Astrocyte of the cerebellum (primary cell): ENCODE results near the gene ACP7.

Source experiments
- DNase-seq: peaks from one replicate; pipeline ENCODE4 v3.0.0-alpha.2; 2011; ENCODE audit warnings: low read depth
- H3K4me3 ChIP-seq: 2 replicates; pipeline ENCODE4 v1.5.1; 2011; ENCODE audit warnings: mild to moderate bottlenecking, low read depth, low read length, moderate library complexity
- in situ Hi-C: cut with HindIII; loops from 2 replicates; pipeline ENCODE4 v1.10.0; 2017; ENCODE audit warnings: low sequenced_read_pairs
- TF ChIP-seq, protein P1 (sequence below): IDR thresholded peaks from 2 replicates; pipeline ENCODE4 v1.5.1; 2012; ENCODE audit warnings: low read length, low read depth, moderate library complexity, mild to moderate bottlenecking; ENCODE audit errors: missing control alignments

ACP7 gene

DNA sequence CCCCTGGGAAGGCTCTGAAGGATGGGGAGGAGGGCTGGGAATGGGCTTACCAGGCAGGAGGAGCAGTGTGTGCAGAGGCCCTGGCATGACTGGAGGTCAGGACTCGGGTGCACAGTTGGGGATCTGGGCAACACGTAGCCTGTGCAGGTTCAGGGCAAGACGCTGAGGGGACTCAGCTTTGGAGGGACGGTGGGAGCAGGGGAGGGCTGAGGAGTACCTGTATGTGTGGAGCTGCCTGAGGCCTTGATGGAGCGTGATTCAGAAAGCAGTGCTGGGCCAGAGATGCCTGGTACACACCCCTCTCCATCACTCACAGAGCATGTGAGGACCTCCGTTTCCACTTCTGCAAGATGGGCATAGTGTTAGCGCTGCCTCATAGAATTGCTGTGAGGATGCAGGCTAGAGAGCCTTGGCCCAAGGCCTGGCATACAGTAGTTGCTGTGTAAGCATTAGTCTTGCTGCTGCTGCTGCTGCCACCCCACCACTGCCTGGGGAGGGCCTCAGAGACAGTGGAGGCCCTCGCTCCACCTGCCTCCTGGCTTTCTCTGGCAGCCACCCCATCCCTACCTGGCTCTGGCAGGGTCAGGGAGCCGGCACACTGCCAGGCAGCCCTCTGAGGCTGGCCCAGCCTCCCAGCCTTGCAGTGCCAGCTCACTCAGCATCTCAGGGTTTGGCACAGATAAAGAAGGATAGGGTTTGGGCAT, 43.8 kb downstream of the ACP7 start:
- TF ChIP-seq, protein P1, sequence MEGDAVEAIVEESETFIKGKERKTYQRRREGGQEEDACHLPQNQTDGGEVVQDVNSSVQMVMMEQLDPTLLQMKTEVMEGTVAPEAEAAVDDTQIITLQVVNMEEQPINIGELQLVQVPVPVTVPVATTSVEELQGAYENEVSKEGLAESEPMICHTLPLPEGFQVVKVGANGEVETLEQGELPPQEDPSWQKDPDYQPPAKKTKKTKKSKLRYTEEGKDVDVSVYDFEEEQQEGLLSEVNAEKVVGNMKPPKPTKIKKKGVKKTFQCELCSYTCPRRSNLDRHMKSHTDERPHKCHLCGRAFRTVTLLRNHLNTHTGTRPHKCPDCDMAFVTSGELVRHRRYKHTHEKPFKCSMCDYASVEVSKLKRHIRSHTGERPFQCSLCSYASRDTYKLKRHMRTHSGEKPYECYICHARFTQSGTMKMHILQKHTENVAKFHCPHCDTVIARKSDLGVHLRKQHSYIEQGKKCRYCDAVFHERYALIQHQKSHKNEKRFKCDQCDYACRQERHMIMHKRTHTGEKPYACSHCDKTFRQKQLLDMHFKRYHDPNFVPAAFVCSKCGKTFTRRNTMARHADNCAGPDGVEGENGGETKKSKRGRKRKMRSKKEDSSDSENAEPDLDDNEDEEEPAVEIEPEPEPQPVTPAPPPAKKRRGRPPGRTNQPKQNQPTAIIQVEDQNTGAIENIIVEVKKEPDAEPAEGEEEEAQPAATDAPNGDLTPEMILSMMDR, result no peak
- DNase-seq, result no peak
- in situ Hi-C loops, result no loop called here
- no peak overlapping the region for H3K4me3 ChIP-seq

DNA sequence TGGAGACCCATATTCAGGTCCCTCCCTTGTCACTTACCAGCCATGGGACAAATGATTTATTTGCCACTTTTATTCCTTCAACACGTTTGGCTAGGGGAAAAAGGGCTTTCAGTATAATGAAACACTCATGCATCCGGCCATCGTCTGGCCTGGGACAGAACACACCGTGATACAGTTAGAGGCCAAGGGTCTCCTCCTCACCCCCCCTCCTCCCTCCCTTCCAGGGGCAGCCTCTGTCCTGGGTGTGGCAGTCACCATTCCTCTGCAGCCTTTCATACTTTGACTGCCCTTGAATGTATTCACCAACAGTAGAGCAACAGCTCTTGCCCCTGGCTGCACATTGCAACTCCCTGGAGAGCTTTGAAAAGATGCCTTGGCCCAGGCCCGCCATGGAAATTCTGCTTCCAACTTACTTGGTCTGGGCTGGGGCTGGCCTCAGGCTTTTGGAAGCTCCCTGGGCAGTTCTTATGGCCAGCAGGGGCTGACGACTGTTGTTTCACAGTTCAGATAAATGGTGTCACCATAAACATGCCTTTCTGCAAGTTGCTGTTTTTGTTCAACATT, 44.4 kb downstream of the ACP7 start:
- in situ Hi-C loops, result no loop called here

DNA sequence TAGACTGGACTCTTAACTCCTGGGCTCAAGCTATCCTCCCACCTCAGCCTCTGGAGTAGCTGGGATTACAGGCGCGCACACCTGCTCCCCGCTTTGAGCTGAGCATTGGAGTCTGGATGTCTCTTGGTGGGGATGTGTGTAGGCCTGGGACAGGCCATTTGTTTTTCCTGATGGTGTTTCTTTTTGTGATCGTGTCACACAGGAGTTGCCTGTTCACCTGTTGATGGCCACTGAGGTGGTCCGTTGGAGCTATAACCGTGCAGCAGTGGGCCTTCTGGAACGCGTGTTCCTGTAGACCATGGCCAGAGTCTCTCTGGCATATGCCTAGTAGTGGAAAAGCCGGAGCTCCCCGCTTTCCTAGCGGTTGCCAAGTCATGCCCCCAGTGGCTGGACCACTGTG, 44.9 kb downstream of the ACP7 start:
- no peak overlapping the region for H3K4me3 ChIP-seq
- no peak for DNase-seq
- TF ChIP-seq, protein P1, result no peak
- in situ Hi-C loops, result no loop called here

More for the DNA sequence above, 44.4 kb downstream of the ACP7 start:
- TF ChIP-seq, protein P1, result peak; percentile 22
- H3K4me3 ChIP-seq, result no peak overlapping the region
- DNase-seq, result no peak

DNA sequence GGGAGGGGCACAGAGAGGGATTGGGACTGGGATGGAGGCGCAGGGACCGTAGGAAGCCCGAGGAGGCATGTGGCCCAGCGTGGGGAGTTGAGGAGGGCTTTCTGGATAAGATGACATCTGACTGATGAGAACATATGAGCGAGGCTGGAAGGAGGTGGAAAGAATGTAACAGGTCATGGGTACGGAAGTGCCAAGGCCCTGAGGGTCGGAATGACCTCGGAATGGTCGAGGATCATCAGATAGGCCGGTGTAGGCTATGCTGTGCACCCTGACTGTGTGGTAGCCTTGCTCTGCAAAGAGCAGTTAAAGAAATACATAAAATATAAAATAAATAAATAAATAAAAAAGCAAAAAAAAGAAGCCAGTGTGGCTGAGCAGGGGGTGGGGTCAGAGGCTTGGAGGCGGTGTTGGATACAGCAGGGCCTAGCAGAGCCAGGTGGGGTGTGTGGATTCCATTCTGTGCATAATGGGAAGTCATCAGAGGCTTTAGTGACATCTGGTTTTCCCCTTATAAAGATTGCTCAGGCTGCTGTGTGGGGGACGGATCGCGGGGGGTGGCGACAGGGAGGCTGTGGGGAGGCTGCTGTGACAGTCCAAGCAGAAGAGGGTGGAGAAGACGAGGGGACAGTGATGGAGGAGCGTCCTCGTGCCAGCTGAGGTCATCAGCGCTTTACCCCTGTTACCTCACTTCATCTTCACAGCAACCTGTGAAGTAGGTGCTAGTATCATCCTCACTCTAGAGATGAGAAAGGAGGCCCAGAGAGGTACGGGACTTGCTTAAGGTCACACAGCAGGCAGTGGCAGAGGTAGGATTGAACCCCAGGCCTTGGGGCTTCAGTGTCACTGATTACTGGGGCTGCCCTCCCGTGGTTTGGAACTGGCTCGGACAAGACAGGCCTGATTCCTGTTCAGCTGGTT, 46.4 kb downstream of the ACP7 start:
- TF ChIP-seq, protein P1, result no peak
- no peak overlapping the region for H3K4me3 ChIP-seq
- no peak for DNase-seq
- in situ Hi-C loops, result no loop called here

DNA sequence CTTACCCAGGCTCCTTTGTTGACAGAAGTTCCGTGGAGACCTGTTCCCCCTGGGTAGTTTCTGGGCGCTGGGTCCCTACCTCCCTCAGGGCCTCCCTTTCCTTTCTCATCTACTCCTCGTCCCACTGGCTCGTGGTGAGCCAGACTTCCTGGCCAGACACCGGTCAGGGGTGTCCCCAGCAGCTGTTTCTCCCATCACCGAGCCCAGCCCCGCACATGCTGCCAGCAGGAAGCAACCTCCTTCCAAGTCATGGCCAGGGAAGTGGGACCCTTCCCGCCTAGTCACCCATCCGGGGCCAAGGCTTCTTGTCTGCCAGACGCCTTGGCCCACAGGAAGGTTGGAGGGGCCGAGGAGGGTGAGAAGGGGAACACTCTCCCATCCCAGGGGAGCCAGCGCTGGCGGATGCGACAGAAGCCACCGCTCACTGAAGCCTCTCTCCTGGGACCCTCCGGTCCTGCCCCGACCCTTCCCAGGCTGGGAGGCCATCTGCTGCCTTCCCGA, 47.1 kb downstream of the ACP7 start:
- no peak overlapping the region for H3K4me3 ChIP-seq
- TF ChIP-seq, protein P1, result no peak
- DNase-seq, result no peak
- in situ Hi-C loops, result no loop called here

DNA sequence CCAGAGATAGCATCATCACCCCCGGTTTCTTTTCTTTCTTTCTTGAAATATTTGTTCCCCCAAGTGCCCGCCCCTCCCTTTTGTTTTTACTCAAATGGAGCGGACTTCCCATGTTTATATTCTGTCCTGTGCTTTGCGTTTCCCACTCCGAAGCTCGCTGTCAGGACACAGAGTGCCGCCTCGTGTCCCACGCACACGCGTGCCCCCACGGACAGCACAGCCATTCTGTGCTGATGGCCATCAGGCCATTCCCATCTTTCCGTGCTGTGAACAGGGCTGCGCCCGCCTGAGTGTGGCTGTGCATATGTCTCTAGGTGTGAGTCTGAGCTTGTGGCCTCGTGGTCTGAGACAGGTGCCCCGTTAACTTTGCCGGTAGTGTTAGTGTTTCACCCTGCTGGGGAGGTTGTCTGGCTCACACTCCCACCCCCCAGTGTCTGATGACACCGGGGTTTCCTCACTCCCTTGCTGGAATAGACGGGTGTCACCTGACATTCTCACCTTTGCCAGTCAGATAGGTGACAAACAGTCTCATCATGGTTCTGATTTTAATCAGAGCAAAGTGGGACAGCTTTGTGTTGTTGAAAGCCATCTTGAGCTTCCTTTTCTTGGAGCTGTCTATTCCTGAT, 48.3 kb downstream of the ACP7 start:
- no peak for DNase-seq

More for the DNA sequence above, 48.3 kb downstream of the ACP7 start:
- TF ChIP-seq, protein P1, result no peak
- in situ Hi-C loops, result no loop called here
- H3K4me3 ChIP-seq, result no peak overlapping the region
